Measurements from ENCODE around the gene JOSD1.

GRCh38 chr22:38716826-38717225 is 16.1 kb upstream of the JOSD1 start:
- TF ChIP-seq EZH2phosphoT487 (IDR thresholded peaks at IDR 0.05; ENCODE audit: insufficient read depth, low read depth) (no peak), EZH2 (IDR thresholded peaks at IDR 0.05; ENCODE audit: insufficient read depth, poor library complexity, severe bottlenecking) (no peak)
